Measurements from ENCODE around the gene HJURP.

GRCh38 chr2:233844836-233845235, 9.5 kb downstream of the HJURP start:
- no peak for TF ChIP-seq CTCF (IDR thresholded peaks at IDR 0.05)
- no peak for TF ChIP-seq POLR2A (IDR thresholded peaks at IDR 0.05)
